Measurements from ENCODE around the gene TNFRSF12A.

DNA sequence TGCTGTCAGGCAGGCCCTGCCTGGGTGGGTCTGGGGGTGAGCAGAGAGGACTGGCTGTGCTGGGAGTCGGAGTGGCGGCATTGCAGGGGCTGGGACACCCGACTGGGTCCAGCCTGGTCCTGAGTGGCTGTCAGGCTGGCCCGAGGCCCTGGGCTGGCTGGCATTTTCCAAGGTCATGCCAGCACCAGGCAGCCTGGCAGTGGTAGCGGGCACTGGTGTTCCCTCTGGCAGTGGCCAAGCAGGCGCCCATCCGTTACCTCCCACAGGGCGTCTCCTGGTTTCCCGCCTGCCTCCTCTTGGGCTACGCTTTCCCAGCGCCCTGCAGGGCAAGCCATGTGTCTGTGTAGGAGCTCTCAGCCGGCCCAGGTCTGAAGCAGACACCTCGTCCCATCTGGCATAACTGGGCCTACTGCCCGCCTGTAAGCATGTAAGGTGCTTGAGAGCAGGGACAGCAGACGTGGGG is 34.2 kb upstream of the TNFRSF12A start:
- TF ChIP-seq SMAD3 (CRISPR knock-in tag; IDR thresholded peaks at IDR 0.05; ENCODE audit: borderline replicate concordance) (no peak), JUN (CRISPR knock-in tag; IDR thresholded peaks at IDR 0.05) (no peak), ESRRA (CRISPR knock-in tag; IDR thresholded peaks at IDR 0.05; ENCODE audit: borderline replicate concordance) (no peak)
- TF ChIP-seq, protein P1, sequence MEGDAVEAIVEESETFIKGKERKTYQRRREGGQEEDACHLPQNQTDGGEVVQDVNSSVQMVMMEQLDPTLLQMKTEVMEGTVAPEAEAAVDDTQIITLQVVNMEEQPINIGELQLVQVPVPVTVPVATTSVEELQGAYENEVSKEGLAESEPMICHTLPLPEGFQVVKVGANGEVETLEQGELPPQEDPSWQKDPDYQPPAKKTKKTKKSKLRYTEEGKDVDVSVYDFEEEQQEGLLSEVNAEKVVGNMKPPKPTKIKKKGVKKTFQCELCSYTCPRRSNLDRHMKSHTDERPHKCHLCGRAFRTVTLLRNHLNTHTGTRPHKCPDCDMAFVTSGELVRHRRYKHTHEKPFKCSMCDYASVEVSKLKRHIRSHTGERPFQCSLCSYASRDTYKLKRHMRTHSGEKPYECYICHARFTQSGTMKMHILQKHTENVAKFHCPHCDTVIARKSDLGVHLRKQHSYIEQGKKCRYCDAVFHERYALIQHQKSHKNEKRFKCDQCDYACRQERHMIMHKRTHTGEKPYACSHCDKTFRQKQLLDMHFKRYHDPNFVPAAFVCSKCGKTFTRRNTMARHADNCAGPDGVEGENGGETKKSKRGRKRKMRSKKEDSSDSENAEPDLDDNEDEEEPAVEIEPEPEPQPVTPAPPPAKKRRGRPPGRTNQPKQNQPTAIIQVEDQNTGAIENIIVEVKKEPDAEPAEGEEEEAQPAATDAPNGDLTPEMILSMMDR (IDR thresholded peaks at IDR 0.05): no peak
